ENCODE data around the gene DCXR.

The DCXR gene

GRCh38 chr17:82015311-82015971 is 22.1 kb downstream of the DCXR start:
- no peaks in the 10 kb centered on the region for H3K4me1 ChIP-seq (ENCODE audit: control insufficient read depth in 1 of 2, insufficient read depth in 1 of 2, low read depth in 1 of 2, low read length in 1 of 2)
- peaks cover 21% of the 10 kb centered on the region for H3K36me3 ChIP-seq
- no peak overlapping the region for H3K27ac ChIP-seq
- H3K4me3 ChIP-seq (ENCODE audit: low read depth in 1 of 2, low read length in 1 of 2) = no peak overlapping the region
- TF ChIP-seq, protein P1, sequence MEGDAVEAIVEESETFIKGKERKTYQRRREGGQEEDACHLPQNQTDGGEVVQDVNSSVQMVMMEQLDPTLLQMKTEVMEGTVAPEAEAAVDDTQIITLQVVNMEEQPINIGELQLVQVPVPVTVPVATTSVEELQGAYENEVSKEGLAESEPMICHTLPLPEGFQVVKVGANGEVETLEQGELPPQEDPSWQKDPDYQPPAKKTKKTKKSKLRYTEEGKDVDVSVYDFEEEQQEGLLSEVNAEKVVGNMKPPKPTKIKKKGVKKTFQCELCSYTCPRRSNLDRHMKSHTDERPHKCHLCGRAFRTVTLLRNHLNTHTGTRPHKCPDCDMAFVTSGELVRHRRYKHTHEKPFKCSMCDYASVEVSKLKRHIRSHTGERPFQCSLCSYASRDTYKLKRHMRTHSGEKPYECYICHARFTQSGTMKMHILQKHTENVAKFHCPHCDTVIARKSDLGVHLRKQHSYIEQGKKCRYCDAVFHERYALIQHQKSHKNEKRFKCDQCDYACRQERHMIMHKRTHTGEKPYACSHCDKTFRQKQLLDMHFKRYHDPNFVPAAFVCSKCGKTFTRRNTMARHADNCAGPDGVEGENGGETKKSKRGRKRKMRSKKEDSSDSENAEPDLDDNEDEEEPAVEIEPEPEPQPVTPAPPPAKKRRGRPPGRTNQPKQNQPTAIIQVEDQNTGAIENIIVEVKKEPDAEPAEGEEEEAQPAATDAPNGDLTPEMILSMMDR (IDR thresholded peaks at IDR 0.05) = no peak
- H3K9me3 ChIP-seq = no peaks in the 10 kb centered on the region
- H3K27me3 ChIP-seq = no peaks in the 10 kb centered on the region

- H3K27me3 ChIP-seq = no peaks in the 10 kb centered on the region
- H3K4me1 ChIP-seq (ENCODE audit: control insufficient read depth in 1 of 2, insufficient read depth in 1 of 2, low read depth in 1 of 2, low read length in 1 of 2) = no peaks in the 10 kb centered on the region
- H3K27ac ChIP-seq = no peak overlapping the region
- H3K36me3 ChIP-seq = peaks cover 21% of the 10 kb centered on the region
- H3K4me3 ChIP-seq (ENCODE audit: low read depth in 1 of 2, low read length in 1 of 2) = no peak overlapping the region
- H3K9me3 ChIP-seq = no peaks in the 10 kb centered on the region
- TF ChIP-seq, protein P1 (IDR thresholded peaks at IDR 0.05) = no peak
Measured at GRCh38 chr17:82014971-82015310, 22.6 kb downstream of the DCXR start.

DNA sequence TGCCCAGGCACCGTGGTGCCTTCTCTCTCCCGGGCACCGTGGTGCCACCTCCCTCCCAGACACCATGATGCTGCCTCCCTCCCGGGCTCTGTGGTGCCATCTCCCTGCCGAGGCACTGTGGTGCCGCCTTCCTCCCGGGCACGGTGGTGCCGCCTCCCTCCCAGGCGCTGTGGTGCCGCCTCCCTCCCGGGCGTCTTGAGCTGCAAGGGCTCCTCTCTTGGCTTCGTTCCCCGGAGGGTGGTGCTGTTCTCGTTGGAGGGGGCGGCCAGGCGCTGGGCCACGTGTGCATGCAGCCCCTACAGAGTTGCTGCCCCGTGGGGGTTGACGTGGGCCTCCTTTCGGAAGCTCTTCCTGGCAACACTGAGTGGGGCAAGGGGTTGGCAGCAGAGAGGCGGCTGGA is 23.1 kb downstream of the DCXR start:
- Histone ChIP-seq H3K36me3 (peaks cover 21% of the 10 kb centered on the region), H3K27me3 (no peaks in the 10 kb centered on the region), H3K27ac (no peak overlapping the region), H3K9me3 (no peaks in the 10 kb centered on the region), H3K4me1 (ENCODE audit: control insufficient read depth in 1 of 2, insufficient read depth in 1 of 2, low read depth in 1 of 2, low read length in 1 of 2) (no peaks in the 10 kb centered on the region), H3K4me3 (ENCODE audit: low read depth in 1 of 2, low read length in 1 of 2) (no peak overlapping the region)
- TF ChIP-seq, protein P1 (IDR thresholded peaks at IDR 0.05) = no peak

DNA sequence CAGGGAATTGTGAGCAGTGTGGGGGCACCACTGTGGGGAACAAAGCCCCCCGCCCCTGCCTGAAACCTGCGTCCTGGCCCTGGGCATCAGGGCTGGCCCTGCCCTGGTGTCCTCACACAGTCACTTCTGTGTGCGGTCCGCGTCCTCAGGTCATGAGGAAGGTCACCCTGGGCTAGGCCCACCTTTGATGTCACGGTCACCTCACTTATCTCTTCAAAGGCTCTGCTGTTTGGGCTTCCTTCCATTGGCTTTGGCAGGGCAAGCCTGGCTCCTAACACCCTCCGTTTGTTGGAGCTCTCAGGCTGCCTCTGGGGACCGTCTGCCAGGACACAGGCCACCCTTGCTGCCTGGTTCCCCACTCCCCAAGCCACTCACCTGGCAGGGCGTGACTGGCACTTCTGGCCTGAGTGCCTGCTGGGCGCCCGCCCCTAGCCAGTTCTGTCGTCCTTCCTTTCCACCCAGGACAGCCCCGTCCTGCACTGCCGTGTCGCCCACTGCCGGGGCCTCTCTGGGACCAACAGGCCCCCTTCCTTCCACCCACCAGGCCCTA is 23.6 kb downstream of the DCXR start:
- Histone ChIP-seq H3K4me3 (ENCODE audit: low read depth in 1 of 2, low read length in 1 of 2) (no peak overlapping the region), H3K27me3 (no peaks in the 10 kb centered on the region), H3K9me3 (no peaks in the 10 kb centered on the region), H3K4me1 (ENCODE audit: control insufficient read depth in 1 of 2, insufficient read depth in 1 of 2, low read depth in 1 of 2, low read length in 1 of 2) (no peaks in the 10 kb centered on the region), H3K27ac (no peak overlapping the region), H3K36me3 (peaks cover 21% of the 10 kb centered on the region)
- TF ChIP-seq, protein P1 (IDR thresholded peaks at IDR 0.05) = no peak

GRCh38 chr17:82013341-82013740 is 24.2 kb downstream of the DCXR start:
- Histone ChIP-seq H3K36me3 (peaks cover 16% of the 10 kb centered on the region), H3K27me3 (no peaks in the 10 kb centered on the region), H3K4me1 (ENCODE audit: control insufficient read depth in 1 of 2, insufficient read depth in 1 of 2, low read depth in 1 of 2, low read length in 1 of 2) (no peaks in the 10 kb centered on the region), H3K27ac (no peak overlapping the region), H3K9me3 (no peaks in the 10 kb centered on the region), H3K4me3 (ENCODE audit: low read depth in 1 of 2, low read length in 1 of 2) (no peak overlapping the region)
- TF ChIP-seq, protein P1 (IDR thresholded peaks at IDR 0.05) = no peak
